GM10266 (cell line): Measurements from ENCODE around the gene PDSS2.

Source experiments
- DNase-seq: peaks from one replicate; pipeline ENCODE4 v3.0.0; 2012; ENCODE audit errors: extremely low spot score
- CTCF ChIP-seq: IDR thresholded peaks from 2 replicates; pipeline ENCODE4 v1.5.1; 2012; ENCODE audit warnings: mild to moderate bottlenecking, low read depth; ENCODE audit not compliant: control insufficient read depth, insufficient read depth; ENCODE audit errors: missing control alignments

PDSS2 gene

GRCh38 chr6:107115695-107116327 lies 343.6 kb downstream of the PDSS2 start:
- DNase-seq: peak; percentile 61
- no peak for TF ChIP-seq CTCF

- DNase-seq: peak; percentile 76
- TF ChIP-seq CTCF: no peak
Observed at GRCh38 chr6:107114926-107115694, 344.3 kb downstream of the PDSS2 start, which contains the start of gene BEND3. Gene BEND3 (minus strand): TSS chr6:107115515. CDS start chr6:107099285, 16,230 bp downstream.

DNA sequence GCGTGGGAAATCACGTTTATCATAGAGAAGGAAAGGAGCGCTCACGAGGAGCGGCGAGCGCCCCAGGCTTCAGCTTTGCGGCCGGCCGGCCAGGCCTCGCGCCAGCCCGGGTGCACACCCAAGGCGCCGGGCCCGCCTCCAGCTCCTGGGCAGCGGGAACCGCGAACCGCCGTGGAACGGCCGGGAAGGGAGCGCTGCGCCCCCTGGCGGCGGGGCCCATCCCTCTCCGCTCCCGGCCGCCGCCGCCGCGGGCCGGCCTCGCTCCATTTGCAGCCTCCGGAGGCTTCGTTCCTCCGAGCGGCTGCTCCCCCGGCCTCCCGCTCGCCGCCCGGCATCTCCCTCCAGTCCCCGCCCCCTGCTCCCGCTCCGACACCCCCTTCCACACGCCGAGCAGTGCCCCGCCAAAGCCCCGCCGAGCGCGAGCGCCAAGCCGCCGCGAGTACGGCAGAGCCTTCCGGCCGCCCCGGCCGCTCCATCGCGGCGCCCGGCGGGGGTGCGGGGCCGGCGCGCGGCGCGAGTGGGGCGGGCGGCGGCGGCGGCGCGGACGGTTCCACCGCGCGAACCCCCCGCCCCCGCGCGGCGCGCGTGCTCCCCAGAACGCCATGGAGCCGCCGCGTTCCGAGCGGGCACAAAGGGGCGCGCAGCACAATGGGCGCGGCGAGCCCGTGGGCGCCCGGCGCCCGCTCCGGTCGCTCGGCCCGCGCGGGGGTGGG lies 345.0 kb downstream of the PDSS2 start:
- DNase-seq: peak; percentile 91
- TF ChIP-seq CTCF: peak; percentile 93

GRCh38 chr6:107110200-107110599 lies 349.2 kb downstream of the PDSS2 start:
- no peak for DNase-seq
- no peak for TF ChIP-seq CTCF

- TF ChIP-seq CTCF: no peak
- no peak for DNase-seq
Observed at GRCh38 chr6:107108201-107108890, 351.0 kb downstream of the PDSS2 start.

DNA sequence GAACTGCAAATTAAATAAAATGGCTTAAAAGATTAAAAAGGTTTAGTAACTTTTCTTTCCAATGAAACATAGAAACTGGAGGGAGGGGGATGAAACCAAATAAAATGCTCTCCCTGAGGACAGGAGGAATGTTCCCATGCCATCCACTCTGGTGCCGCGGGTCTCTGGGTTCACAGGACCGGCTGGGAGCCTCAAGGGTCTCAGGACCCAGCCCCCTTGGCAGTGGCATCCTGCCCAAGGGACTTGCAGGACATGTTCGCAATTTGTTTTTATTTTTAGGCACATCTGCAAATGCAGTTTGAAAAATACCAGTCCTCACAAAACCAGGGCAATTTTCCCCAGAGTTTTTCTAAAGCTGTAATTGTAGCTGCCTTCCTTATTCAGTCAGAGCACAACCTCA lies 351.6 kb downstream of the PDSS2 start:
- DNase-seq: no peak
- TF ChIP-seq CTCF: no peak
